ENCODE data around the gene GASK1A. TPM values are rescaled to one million over a fixed set of nuclear protein-coding genes. Genes with fewer than 3 reads are reported as not detected.

Gene GASK1A
- total RNA-seq, 1 experiment from 2014 or later = not detected

- intact Hi-C loops (cut with micrococcal nuclease; ENCODE audit: unreplicated experiment) = no loop called here
- no TSS peak for BruUV-seq (replicated peaks)
- no peaks in the 10 kb centered on the region for H3K27me3 ChIP-seq (ENCODE audit: insufficient read depth, low read depth)
- POLR2A ChIA-PET (ENCODE audit: unreplicated experiment) = no interaction called here
- DNase-seq = no peak
- no peak overlapping the region for H3K27ac ChIP-seq
- no peak overlapping the region for H3K4me3 ChIP-seq
- no peaks in the 10 kb centered on the region for H3K36me3 ChIP-seq (ENCODE audit: low read depth)
- H2AFZ ChIP-seq = no peak overlapping the region
- CTCF ChIA-PET = no interaction called here
- no peaks in the 10 kb centered on the region for H3F3A ChIP-seq (ENCODE audit: insufficient read depth, low read depth)
- H3K9me3 ChIP-seq (ENCODE audit: insufficient read depth, low read depth) = no peaks in the 10 kb centered on the region
- no peak for TF ChIP-seq EZH2 (IDR thresholded peaks at IDR 0.05; ENCODE audit: low read depth)
- TF ChIP-seq, protein P1, sequence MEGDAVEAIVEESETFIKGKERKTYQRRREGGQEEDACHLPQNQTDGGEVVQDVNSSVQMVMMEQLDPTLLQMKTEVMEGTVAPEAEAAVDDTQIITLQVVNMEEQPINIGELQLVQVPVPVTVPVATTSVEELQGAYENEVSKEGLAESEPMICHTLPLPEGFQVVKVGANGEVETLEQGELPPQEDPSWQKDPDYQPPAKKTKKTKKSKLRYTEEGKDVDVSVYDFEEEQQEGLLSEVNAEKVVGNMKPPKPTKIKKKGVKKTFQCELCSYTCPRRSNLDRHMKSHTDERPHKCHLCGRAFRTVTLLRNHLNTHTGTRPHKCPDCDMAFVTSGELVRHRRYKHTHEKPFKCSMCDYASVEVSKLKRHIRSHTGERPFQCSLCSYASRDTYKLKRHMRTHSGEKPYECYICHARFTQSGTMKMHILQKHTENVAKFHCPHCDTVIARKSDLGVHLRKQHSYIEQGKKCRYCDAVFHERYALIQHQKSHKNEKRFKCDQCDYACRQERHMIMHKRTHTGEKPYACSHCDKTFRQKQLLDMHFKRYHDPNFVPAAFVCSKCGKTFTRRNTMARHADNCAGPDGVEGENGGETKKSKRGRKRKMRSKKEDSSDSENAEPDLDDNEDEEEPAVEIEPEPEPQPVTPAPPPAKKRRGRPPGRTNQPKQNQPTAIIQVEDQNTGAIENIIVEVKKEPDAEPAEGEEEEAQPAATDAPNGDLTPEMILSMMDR (conservative IDR thresholded peaks at IDR 0.05) = no peak
- no peaks in the 10 kb centered on the region for H3K79me2 ChIP-seq (ENCODE audit: low read depth)
- H4K20me1 ChIP-seq (ENCODE audit: insufficient read depth) = no peaks in the 10 kb centered on the region
- H3K9me2 ChIP-seq (ENCODE audit: insufficient read depth) = no peaks in the 10 kb centered on the region
- no peak overlapping the region for H3K4me2 ChIP-seq
- no peaks in the 10 kb centered on the region for H3K4me1 ChIP-seq (replicated peaks; ENCODE audit: insufficient read depth)
Observed at GRCh38 chr3:42935472-42935871, 43.6 kb upstream of the GASK1A start.

DNA sequence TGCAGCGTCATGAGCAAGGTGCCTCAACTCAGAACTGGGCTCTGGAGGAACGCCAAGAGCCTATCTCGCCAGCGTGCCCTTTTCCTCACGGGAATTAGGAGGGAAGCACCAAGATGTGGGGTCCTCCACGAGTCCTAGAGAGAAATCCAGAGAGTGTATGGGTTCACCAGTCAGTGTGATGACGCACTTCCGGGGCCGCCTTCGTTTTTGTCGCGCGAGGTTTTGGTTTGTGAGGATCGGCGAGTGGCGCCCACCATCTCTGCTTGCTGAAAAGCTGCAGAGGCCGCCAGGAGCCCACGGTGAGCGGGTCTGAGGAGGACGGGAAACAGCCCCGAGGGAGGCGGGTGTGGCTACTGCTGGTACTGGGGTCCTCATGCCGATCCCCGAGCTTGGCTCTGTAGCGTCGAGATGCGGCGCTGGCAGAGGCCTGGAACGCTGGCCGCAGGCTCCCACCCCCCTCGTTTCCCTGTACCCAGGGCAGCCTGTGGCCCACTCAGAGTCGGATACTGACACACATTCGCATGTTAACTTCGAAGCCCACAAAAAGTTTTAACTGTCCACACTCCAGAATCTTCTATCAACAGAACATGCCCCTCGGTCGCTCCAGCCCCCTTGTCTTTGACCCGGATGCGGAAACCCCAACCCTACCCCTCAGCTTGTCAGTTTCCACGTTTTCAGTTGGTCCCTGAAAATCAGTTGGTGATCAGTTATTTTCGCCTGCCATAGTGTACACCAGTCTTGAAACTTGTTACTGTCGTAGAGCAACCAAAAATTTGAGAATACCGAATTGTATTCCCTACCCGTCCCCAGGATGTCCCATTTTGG is 42.7 kb upstream of the GASK1A start:
- Histone ChIP-seq H3K27me3 (ENCODE audit: insufficient read depth, low read depth) (no peaks in the 10 kb centered on the region), H3K79me2 (ENCODE audit: low read depth) (no peaks in the 10 kb centered on the region), H3K36me3 (ENCODE audit: low read depth) (no peaks in the 10 kb centered on the region), H3K9me3 (ENCODE audit: insufficient read depth, low read depth) (no peaks in the 10 kb centered on the region), H3K9me2 (ENCODE audit: insufficient read depth) (no peaks in the 10 kb centered on the region), H3K4me3 (no peak overlapping the region), H2AFZ (no peak overlapping the region), H3K27ac (no peak overlapping the region), H3F3A (ENCODE audit: insufficient read depth, low read depth) (no peaks in the 10 kb centered on the region), H3K4me1 (replicated peaks; ENCODE audit: insufficient read depth) (no peaks in the 10 kb centered on the region), H4K20me1 (ENCODE audit: insufficient read depth) (no peaks in the 10 kb centered on the region), H3K4me2 (no peak overlapping the region)
- BruUV-seq (replicated peaks) = no TSS peak
- POLR2A ChIA-PET (ENCODE audit: unreplicated experiment) = no interaction called here
- DNase-seq = no peak
- no peak for TF ChIP-seq EZH2 (IDR thresholded peaks at IDR 0.05; ENCODE audit: low read depth)
- TF ChIP-seq, protein P1 (conservative IDR thresholded peaks at IDR 0.05) = no peak
- CTCF ChIA-PET = no interaction called here
- intact Hi-C loops (cut with micrococcal nuclease; ENCODE audit: unreplicated experiment) = no loop called here

DNA sequence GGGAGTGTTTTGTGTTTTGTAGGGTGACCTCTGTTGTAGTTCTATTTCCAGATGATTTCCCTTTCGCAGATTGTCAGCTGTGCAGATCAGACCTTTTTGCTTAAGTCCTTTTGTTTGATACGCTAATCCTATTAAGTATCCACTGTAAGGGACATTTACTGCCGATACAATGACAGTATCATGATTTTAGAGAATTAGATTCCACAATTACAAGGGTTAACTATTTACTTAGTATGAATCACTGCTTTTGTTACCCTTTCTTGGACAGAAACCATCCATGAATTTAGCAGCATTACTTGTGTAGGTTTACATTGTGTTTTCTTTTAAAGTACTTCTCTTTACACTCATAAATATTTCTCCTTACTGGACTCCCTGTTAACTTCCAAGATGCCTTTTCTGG is 41.8 kb upstream of the GASK1A start:
- intact Hi-C loops (cut with micrococcal nuclease; ENCODE audit: unreplicated experiment) = no loop called here
- Histone ChIP-seq H3K9me2 (ENCODE audit: insufficient read depth) (no peaks in the 10 kb centered on the region), H3K4me3 (no peak overlapping the region), H3K4me2 (no peak overlapping the region), H3F3A (ENCODE audit: insufficient read depth, low read depth) (no peaks in the 10 kb centered on the region), H2AFZ (no peak overlapping the region), H3K79me2 (ENCODE audit: low read depth) (no peaks in the 10 kb centered on the region), H3K27ac (no peak overlapping the region), H3K9me3 (ENCODE audit: insufficient read depth, low read depth) (no peaks in the 10 kb centered on the region), H3K27me3 (ENCODE audit: insufficient read depth, low read depth) (no peaks in the 10 kb centered on the region), H3K4me1 (replicated peaks; ENCODE audit: insufficient read depth) (no peaks in the 10 kb centered on the region), H3K36me3 (ENCODE audit: low read depth) (no peaks in the 10 kb centered on the region), H4K20me1 (ENCODE audit: insufficient read depth) (no peaks in the 10 kb centered on the region)
- CTCF ChIA-PET = no interaction called here
- no peak for DNase-seq
- TF ChIP-seq, protein P1 (conservative IDR thresholded peaks at IDR 0.05) = no peak
- TF ChIP-seq EZH2 (IDR thresholded peaks at IDR 0.05; ENCODE audit: low read depth) = no peak
- BruUV-seq (replicated peaks) = no TSS peak
- POLR2A ChIA-PET (ENCODE audit: unreplicated experiment) = no interaction called here

Data from PC-9 (cell line).